HT1080 (cell line): ENCODE data around the gene ENG. TPM values are rescaled to one million over a fixed set of nuclear protein-coding genes. Genes with fewer than 3 reads are reported as not detected.

Source experiments
- DNase-seq: peaks from one replicate; pipeline ENCODE4 v3.0.0-alpha.2; 2015; ENCODE audit warnings: low read depth
- total RNA-seq: library from RNA; depleted of rRNA; stranded (reverse); fragments of >200 nt; shearing (Covaris generic); gene quantifications from 2 replicates; pipeline ENCODE4 v1.2.3, GENCODE V29; 2014

Gene ENG
- total RNA-seq, 1 experiment from 2014 or later, result 34.1 TPM

DNA sequence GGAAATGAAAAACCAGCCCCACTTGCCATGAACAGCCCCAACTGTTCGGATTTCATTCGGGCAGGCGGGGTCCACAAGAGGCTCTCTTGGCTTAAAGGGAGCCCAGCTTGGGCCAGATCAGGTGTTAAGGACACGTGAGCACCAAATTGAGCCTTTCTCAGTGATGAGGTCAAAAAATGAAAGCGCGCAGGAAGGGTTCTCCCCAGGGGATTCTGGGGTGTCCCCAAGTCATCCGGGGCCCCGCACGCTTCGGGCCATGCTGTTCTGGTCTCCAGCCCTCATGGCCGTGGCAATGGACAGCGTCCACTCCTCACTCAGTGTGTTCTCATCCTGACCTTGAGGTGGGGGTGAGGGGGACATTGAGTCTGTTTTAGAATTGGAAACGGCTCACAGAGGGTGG lies 12.1 kb upstream of the ENG start:
- no peak for DNase-seq

DNA sequence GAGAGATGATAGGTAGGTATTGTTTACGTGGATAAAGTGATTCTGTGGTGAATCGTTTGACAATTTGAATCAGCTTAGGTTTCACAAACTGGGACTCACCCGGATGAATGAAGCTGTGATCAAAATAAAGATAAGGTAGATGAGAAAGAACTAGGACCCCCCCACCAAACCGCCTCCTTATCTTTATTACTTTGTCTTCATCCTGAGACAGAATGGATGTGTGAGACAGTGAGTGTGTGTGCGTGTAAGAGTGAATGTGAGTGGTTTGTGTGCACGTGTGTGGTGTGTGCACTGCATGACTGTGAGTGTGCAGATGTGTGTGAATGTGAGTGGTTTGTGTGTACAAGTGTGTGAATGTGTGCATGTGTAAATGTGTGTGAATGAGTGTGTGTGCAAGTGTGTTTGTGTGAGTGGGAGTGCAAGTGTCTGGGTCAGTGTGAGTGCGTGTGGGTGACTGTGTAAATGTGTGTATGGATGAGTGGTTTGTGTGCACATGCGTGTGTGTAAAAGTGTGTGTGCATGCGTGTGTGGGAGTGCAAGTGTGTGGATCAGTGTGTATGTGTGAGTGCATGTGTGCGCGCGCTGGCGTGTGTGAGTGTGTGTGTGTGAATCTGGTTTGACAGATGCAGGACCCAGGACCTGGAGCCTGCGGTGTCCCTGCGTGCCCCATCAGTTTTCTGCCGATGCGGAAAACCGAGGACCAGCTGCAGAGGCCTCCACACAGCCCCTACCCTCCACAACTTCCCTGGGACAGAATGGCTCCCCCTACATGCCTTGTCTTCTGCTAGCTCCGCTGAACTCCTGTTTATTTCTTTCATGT lies 11.4 kb upstream of the ENG start:
- DNase-seq, result no peak

GRCh38 chr9:127863191-127863621 lies 8.7 kb upstream of the ENG start:
- no peak for DNase-seq

DNA sequence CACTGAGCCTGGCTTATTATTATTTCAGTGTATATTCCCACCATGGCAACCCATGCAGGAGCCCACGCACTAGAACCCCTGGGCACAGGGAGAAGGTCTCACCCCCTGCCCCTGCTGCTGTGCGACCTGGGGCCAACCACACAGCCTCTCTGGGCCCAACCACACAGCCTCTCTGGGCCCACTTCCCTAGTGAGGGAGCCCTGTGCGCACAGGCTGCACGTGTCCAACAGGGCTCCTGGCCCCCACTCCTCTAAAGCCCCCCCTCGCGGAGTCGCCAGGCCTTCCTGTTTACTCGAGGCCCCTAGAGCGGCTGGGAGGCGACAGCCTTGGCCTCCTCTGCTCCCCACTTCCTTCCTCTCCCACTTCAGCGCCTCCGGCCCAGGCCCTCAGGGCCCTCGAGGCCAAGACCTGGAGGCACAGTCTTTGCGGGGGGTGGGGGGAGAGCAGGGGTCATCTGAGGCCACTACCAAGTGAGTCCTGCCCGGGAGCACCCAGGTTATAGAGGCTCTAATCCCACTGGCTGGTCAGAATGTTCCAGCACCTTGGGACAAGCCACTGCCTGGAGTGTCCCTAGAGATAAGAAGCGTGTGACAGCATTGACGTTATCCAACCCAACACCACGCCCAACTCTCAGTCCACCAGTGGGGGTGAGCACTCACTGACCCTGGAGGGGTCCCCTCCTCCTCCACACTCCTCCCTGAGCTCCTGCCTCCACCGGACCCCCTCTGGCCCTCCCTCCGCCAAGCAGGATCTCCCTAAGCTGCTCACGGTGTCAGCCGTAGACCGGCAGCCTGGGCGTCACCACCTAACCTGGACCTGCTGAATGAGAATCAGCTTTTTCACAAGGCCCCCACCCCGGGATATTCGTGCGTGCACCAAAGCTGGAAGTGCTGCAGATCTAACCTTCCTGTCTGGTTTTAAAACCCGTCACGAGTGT lies 7.9 kb upstream of the ENG start:
- no peak for DNase-seq

DNA sequence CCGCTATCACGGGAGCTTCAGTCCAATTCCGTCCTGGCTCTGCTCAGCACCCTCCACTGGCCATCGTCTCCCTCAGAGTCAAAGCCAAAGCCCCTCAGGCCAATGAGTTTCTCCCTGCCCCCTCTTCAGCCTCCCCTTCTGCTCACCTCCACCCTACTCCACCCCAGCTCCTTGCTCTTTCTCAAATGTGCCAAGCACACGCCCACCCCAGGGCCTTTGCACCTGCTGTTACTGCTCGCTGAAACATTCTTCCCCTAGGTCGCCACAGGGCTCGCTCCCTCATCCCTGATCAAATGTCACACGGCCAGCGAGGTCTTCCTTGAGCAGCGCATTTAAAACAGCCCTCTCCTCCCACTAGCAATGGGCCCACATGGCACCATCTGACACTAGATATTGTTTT lies 6.3 kb upstream of the ENG start:
- no peak for DNase-seq

- DNase-seq, result no peak
Measured at GRCh38 chr9:127860260-127860659, 5.8 kb upstream of the ENG start.

DNA sequence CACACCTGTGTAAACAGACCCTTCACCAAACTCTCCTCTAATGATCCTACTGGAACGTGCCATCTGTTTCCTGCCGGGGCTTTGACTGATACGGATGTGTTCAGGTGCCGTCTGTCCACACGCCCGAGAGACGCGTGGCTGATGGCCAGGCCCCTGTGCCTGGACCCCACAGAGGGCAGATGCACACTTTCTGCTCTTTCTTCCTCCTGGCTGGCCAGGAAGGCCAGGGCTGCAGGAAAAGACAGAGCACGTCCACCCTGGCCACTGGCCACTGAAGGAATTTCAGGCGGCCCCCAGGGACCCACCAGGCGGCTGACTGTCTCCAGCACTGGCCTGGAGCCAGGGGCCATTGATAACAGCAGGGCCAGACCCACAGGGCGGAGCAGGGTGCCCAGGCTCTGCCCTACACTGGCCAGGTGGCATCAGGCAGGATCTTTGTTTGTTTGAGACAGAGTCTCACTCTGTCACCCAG lies 3.6 kb upstream of the ENG start:
- no peak for DNase-seq

GRCh38 chr9:127857278-127857677 lies 2.8 kb upstream of the ENG start:
- no peak for DNase-seq

- DNase-seq, result no peak
Measured at GRCh38 chr9:127856729-127857116, 2.3 kb upstream of the ENG start.

DNA sequence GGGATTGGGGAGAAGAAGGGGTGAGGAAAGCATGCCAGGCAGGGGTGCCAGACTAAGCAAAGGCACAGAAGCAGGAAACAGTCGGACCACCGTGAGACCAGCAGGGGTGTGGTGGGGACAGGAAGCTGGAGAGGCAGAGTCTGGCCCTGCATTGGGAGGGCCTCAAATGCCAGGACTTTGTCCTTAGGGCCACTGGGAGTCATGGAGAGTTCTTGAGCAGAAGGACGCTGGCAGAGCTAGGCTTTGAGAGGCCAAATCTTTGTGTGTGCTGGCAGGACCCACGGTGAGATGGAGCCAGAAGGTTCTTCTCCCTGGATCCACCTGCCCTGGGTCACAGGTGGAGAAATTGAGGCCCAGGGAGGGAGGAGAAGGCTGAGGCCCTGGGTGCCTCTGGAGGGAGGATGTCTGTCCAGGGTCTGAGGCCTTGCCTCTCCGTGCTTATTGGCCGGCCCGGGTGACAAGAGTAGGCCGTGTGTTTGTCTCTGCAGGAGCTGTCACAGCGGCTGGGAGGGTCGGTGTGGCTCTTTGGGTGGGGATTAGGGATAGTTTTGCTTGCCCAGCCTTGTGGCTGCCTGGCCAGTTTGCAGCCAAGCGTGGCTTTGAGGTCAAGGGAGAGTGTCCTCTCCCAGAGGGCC lies 1.8 kb upstream of the ENG start:
- DNase-seq, result no peak

DNA sequence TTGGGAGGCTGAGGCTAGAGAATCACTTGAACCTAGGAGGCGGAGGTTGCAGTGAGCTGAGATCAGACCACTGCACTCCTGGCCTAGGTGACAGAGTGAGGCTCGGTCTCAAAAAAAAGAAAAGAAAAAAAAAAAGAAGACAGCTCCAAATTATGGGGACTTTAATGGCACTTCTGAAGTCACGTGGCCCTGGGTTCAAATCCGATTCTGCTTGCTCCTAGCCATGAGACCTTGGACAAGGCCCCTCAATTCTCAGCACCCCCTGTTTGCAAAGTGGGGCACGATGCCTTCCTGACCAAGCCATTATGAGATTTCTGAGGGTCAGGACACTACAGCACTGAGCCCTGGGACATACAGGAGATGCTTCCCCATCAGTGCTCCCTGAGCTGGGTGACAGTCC lies 1.1 kb upstream of the ENG start:
- DNase-seq, result no peak

DNA sequence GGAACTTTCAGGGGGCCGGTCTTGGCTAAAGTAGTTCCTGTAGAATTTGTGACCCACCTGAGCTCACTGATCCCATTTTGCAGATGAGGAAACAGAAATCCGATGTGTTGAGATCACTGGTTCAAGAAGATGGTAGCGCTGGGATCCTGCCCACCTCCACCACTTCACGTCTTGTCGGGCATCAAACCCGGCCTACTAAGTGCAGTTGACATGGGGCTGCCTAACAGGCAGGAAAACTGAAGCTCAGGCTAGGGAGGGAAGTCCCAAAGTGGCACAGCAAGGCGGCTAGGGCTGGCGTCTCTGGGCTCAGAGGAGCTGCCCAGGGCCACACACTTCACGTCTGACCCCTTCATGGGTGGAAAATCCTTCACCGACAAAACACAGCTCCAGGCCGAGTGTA lies 502 bp upstream of the ENG start:
- DNase-seq, result no peak

DNA sequence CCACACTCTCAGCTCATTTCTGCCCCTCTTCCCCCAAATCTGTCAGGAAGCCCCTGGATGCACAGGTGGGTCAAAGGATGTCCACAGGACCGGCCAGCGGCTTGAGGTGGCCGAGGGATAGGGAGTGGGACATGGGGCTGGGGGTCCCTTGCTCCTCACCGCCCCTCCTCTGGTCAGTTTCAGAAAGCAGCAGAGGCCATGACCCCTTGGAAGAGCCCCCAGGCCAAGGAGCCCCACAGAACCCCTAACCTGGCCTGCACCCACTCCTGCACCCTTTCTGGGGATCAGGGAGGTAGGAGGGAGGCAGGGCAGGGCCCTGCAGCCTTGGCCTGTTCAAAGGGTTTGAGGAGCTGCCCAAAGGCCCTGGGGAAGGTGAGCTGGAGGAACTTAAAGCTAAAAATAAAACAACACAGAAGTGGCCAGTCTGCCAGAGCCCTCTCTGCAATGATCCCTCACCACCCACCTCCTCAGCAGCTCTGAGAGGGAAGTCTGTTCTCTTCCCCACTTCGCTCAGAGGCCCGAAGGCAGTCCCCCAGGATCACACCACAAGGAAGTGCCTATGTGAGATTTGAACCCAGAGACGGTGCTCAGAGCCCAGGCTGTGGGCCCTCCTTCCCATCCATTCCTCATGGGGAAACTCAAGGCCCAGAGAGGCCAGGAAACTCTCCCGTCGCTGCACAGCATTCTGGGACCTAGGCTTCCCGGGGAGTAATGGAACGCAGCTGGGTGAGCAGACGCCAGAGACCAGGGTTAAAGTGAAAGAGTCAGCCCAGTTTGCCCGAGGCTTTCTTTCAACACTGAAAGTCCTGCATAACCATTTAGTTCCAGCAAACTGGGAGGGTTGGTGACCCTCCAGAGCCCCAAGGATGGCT lies 910 bp downstream of the ENG start:
- no peak for DNase-seq

- DNase-seq, result no peak
Measured at GRCh38 chr9:127852829-127853228, 1.6 kb downstream of the ENG start.

GRCh38 chr9:127850286-127850830 lies 4.1 kb downstream of the ENG start:
- no peak for DNase-seq

GRCh38 chr9:127848756-127849504 lies 5.5 kb downstream of the ENG start:
- DNase-seq, result no peak

- no peak for DNase-seq
Measured at GRCh38 chr9:127847833-127848755, 6.4 kb downstream of the ENG start.

DNA sequence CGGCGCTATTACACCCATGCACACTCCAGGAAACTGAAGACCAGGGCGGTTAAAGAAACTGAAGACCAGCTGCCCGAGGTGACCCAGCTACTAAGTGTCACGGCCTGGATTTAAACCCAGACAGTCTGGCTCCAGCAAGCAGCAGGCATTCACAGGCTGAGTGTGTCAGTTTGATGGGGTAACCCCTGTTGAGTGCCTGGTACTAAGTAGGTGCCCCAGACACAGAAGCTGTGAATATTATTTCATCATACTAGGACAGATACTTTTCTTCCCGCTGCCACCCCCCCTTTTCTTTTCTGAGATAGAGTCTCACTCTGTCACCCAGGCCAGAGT lies 7.3 kb downstream of the ENG start:
- no peak for DNase-seq
